ENCODE results near the gene MLLT6.
A peak's percentile ranks its signal among the peaks of the same experiment; 100 is the strongest.
"Not testable (repeated sequence)": the region's sequence is repeated elsewhere in the genome, so short reads cannot be mapped to it uniquely, and the experiment has no call there.

Gene MLLT6

GRCh38 chr17:38709104-38709820 lies 4.2 kb downstream of the MLLT6 start:
- no peak for DNase-seq

- no peak for DNase-seq
Measured at GRCh38 chr17:38709864-38710603, 5.0 kb downstream of the MLLT6 start.

GRCh38 chr17:38710604-38710962 lies 5.5 kb downstream of the MLLT6 start:
- DNase-seq: no peak

GRCh38 chr17:38710985-38711384 lies 5.9 kb downstream of the MLLT6 start:
- no peak for DNase-seq

GRCh38 chr17:38711792-38712571 lies 6.9 kb downstream of the MLLT6 start:
- no peak for DNase-seq

GRCh38 chr17:38712593-38712992 lies 7.5 kb downstream of the MLLT6 start:
- DNase-seq: no peak

- DNase-seq: no peak
Measured at GRCh38 chr17:38713456-38714075, 8.5 kb downstream of the MLLT6 start.

- DNase-seq: no peak
Measured at GRCh38 chr17:38715216-38715943, 10.3 kb downstream of the MLLT6 start.

GRCh38 chr17:38716368-38717005 lies 11.4 kb downstream of the MLLT6 start:
- DNase-seq: no peak

GRCh38 chr17:38717139-38717745 lies 12.2 kb downstream of the MLLT6 start:
- DNase-seq: no peak

- no peak for DNase-seq
Measured at GRCh38 chr17:38719289-38719942, 14.3 kb downstream of the MLLT6 start.

- no peak for DNase-seq
Measured at GRCh38 chr17:38719943-38720641, 15.0 kb downstream of the MLLT6 start.

GRCh38 chr17:38720941-38721340 lies 15.9 kb downstream of the MLLT6 start:
- no peak for DNase-seq

- DNase-seq: no peak
Measured at GRCh38 chr17:38721802-38722201, 16.7 kb downstream of the MLLT6 start.

GRCh38 chr17:38724337-38724988 lies 19.4 kb downstream of the MLLT6 start:
- DNase-seq: no peak

- no peak for DNase-seq
Measured at GRCh38 chr17:38725066-38725465, 20.0 kb downstream of the MLLT6 start.

GRCh38 chr17:38726145-38726544 lies 21.1 kb downstream of the MLLT6 start:
- DNase-seq: not testable (repeated sequence)

GRCh38 chr17:38727736-38728135 lies 22.7 kb downstream of the MLLT6 start:
- DNase-seq: peak; percentile 61

GRCh38 chr17:38728290-38728831 lies 23.3 kb downstream of the MLLT6 start:
- peak; percentile 65 for DNase-seq

All from activated T-cell treated with anti-CD3 and anti-CD28 coated beads, Interleukin-2, amount 50 U/mL, for 1 hour (primary cell).